Tibial artery (tissue), 4 donors: ENCODE measurements around the gene OR13J1.
"Not testable (repeated sequence)": the region's sequence is repeated elsewhere in the genome, so short reads cannot be mapped to it uniquely, and the experiment has no call there.

ENCODE experiments used
- DNase-seq, 2 donors: peaks; one replicate each; pipeline ENCODE4 v3.0.0-alpha.2; 2019
- H3K27ac ChIP-seq, 2 donors: fragments of 200-600 bp; sonication (generic) in 1 of 2; 1 replicate in 1 of 2; 2 replicates in 1 of 2; pipeline ENCODE4 v1.5.1; 2018 to 2019; ENCODE audit warnings: mild to moderate bottlenecking in 1 of 2
- H3K27me3 ChIP-seq, 2 donors: fragments of 200-600 bp; sonication (generic) in 1 of 2; one replicate each; pipeline versions ENCODE4 v1.5.1 to v1.6.0; 2016 to 2019
- H3K36me3 ChIP-seq, 3 donors: fragments of 200-600 bp; sonication (generic) in 2 of 3; one replicate each; pipeline ENCODE4 v1.5.1; 2016 to 2019; ENCODE audit warnings: mild to moderate bottlenecking in 2 of 3
- H3K4me1 ChIP-seq, 4 donors: fragments of 200-600 bp; sonication (generic) in 2 of 4; 1 replicate in 3 of 4; 2 replicates in 1 of 4; pipeline ENCODE4 v1.5.1; 2016 to 2019
- H3K4me3 ChIP-seq, 2 donors: fragments of 200-600 bp; sonication (generic) in 1 of 2; 1 replicate in 1 of 2; 2 replicates in 1 of 2; pipeline ENCODE4 v1.5.1; 2018 to 2019; ENCODE audit warnings: mild to moderate bottlenecking in 2 of 2
- H3K9me3 ChIP-seq, 3 donors: fragments of 200-600 bp; sonication (generic) in 1 of 3; one replicate each; pipeline ENCODE4 v1.5.1; 2016 to 2019
- intact Hi-C: fragments of 100-400 bp; cut with DNase I; formaldehyde crosslinking; loops from one replicate; pipeline ENCODE4 v1.15.0; 2023; ENCODE audit warnings: low total_unique reads
- TF ChIP-seq, protein P1 (sequence below), 2 experiments: fragments of 200-600 bp in 1 of 2; fragments of 450-650 bp in 1 of 2; IDR thresholded peaks; one replicate each; pipeline ENCODE4 v1.5.1; 2017 to 2019; ENCODE audit warnings: antibody characterized with exemption in 2 of 2, mild to moderate bottlenecking in 1 of 2, moderate library complexity in 1 of 2

OR13J1 gene

GRCh38 chr9:35899021-35899420 lies 28.8 kb upstream of the OR13J1 start:
- Histone ChIP-seq H3K4me3 (no peak overlapping the region), H3K27me3 (no peaks in the 10 kb centered on the region), H3K36me3 (no peaks in the 10 kb centered on the region), H3K27ac (no peak overlapping the region), H3K9me3 (no peaks in the 10 kb centered on the region), H3K4me1 (peaks cover 0 to 12% (median 11%) of the 10 kb centered on the region in 4 donors)
- no peak for DNase-seq
- TF ChIP-seq, protein P1, sequence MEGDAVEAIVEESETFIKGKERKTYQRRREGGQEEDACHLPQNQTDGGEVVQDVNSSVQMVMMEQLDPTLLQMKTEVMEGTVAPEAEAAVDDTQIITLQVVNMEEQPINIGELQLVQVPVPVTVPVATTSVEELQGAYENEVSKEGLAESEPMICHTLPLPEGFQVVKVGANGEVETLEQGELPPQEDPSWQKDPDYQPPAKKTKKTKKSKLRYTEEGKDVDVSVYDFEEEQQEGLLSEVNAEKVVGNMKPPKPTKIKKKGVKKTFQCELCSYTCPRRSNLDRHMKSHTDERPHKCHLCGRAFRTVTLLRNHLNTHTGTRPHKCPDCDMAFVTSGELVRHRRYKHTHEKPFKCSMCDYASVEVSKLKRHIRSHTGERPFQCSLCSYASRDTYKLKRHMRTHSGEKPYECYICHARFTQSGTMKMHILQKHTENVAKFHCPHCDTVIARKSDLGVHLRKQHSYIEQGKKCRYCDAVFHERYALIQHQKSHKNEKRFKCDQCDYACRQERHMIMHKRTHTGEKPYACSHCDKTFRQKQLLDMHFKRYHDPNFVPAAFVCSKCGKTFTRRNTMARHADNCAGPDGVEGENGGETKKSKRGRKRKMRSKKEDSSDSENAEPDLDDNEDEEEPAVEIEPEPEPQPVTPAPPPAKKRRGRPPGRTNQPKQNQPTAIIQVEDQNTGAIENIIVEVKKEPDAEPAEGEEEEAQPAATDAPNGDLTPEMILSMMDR (IDR thresholded peaks at IDR 0.05) = no peak
- intact Hi-C loops = loop anchor here (10.0 kb wide), 1 partner anchor 116 kb away; no protein-coding TSS in a partner anchor

DNA sequence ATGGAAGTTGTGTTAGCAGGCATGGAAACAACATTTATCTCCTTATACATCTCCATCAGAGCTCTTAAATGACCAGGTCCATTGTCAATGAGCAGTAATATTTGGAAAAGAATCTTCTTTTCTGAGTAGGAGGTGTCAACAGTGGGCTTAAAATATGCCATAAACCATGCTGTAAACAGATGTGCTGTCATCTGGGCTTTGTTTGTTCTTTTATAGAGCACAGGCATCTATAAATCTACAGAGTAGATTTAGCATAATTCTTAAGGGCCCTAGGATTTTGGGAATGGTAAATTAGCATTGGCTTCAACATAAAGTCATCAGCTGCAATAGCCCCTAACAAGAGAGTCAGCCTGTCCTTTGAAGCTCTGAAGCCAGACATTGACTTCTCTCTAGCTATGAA lies 28.1 kb upstream of the OR13J1 start:
- DNase-seq = no peak
- H3K4me1 ChIP-seq = peaks cover 0 to 5% (median 4%) of the 10 kb centered on the region in 4 donors
- H3K4me3 ChIP-seq = no peak overlapping the region
- intact Hi-C loops = loop anchor here (10.0 kb wide), 1 partner anchor 116 kb away; no protein-coding TSS in a partner anchor
- H3K9me3 ChIP-seq = no peaks in the 10 kb centered on the region
- TF ChIP-seq, protein P1 (IDR thresholded peaks at IDR 0.05) = no peak
- H3K36me3 ChIP-seq = no peaks in the 10 kb centered on the region
- no peak overlapping the region for H3K27ac ChIP-seq
- H3K27me3 ChIP-seq = no peaks in the 10 kb centered on the region

- H3K9me3 ChIP-seq, H3K4me3 ChIP-seq, H3K27ac ChIP-seq, H3K4me1 ChIP-seq, DNase-seq, H3K36me3 ChIP-seq, H3K27me3 ChIP-seq: not testable (repeated sequence)
- intact Hi-C loops = loop anchor here (10.0 kb wide), 1 partner anchor 117 kb away; no protein-coding TSS in a partner anchor
Measured at GRCh38 chr9:35897376-35898099, 27.3 kb upstream of the OR13J1 start.

DNA sequence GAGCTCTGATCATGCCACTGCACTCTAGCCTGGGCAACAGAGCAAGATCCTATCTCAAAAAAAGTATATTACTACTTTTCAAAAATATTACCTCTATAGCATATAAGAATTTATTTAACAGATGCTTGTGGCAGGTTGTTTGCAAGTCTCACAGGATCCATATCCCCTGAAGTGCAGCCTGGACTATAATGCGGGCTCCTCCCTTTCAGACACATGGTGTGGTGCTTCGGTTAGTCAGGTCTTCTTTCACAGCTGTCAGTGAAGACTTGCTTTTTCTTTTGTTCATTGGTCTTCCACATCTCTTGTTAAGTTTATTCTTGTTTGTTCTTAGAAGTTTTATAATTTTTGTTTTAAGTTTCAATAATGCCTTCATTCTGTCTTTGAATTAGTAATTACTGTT lies 26.4 kb upstream of the OR13J1 start:
- no peak for DNase-seq
- Histone ChIP-seq H3K27ac (no peak overlapping the region), H3K4me3 (no peak overlapping the region), H3K36me3 (no peaks in the 10 kb centered on the region), H3K27me3 (no peaks in the 10 kb centered on the region), H3K9me3 (no peaks in the 10 kb centered on the region), H3K4me1 (no peaks in the 10 kb centered on the region)
- intact Hi-C loops = loop anchor here (10.0 kb wide), 1 partner anchor 118 kb away; no protein-coding TSS in a partner anchor
- TF ChIP-seq, protein P1 (IDR thresholded peaks at IDR 0.05) = no peak

DNA sequence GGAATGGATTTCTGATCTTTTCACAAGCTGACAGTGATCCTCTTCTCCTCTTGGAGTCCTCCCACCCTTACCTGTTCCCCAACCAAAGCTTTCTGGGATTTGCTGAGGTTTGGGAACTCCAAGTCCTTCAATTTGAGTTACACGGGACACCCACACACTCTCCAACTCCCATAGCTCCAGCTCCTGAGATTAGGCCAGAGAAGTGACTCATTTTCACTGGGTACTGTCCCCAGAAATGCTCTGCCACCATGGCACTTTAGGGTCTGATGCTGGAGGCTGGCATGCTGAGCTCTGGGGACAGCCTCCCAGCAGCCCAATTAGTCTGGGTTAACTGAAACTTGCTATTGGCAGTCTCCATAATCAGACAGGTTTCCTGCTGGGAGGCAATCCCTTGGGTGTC lies 21.9 kb upstream of the OR13J1 start:
- no peaks in the 10 kb centered on the region for H3K36me3 ChIP-seq
- TF ChIP-seq, protein P1 (IDR thresholded peaks at IDR 0.05) = no peak
- no peaks in the 10 kb centered on the region for H3K4me1 ChIP-seq
- DNase-seq = no peak
- H3K9me3 ChIP-seq = no peaks in the 10 kb centered on the region
- intact Hi-C loops = loop anchor here (10.0 kb wide), 1 partner anchor 123 kb away; no protein-coding TSS in a partner anchor
- H3K27ac ChIP-seq = no peak overlapping the region
- H3K4me3 ChIP-seq = no peak overlapping the region
- no peaks in the 10 kb centered on the region for H3K27me3 ChIP-seq

- H3K9me3 ChIP-seq = no peaks in the 10 kb centered on the region
- H3K27ac ChIP-seq = no peak overlapping the region
- TF ChIP-seq, protein P1 (IDR thresholded peaks at IDR 0.05) = no peak
- intact Hi-C loops = loop anchor here (10.0 kb wide), 1 partner anchor 123 kb away; no protein-coding TSS in a partner anchor
- no peaks in the 10 kb centered on the region for H3K4me1 ChIP-seq
- no peaks in the 10 kb centered on the region for H3K27me3 ChIP-seq
- H3K36me3 ChIP-seq = no peaks in the 10 kb centered on the region
- no peak for DNase-seq
- no peak overlapping the region for H3K4me3 ChIP-seq
Measured at GRCh38 chr9:35891646-35892045, 21.4 kb upstream of the OR13J1 start.

DNA sequence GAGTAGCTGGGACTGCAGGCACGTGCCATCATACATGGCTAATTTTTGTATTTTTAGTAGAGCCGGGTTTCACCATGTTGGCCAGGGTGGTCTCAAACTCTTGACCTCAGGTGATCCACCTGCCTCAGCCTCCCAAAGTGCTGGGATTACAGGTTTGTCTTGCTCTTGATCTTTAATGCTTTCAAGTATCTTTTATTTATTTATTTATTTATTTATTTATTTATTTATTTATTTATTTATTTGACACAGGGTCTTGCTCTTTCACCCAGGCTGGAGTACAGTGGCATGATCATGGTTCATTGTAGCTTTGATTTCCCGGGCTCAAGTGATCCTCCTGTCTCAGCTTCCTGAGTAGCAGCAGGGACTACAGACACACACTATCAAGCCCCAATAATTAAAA lies 14.7 kb upstream of the OR13J1 start:
- not testable (repeated sequence) for H3K4me3 ChIP-seq, H3K36me3 ChIP-seq, H3K27ac ChIP-seq, H3K27me3 ChIP-seq, H3K9me3 ChIP-seq, H3K4me1 ChIP-seq, DNase-seq
- intact Hi-C loops = loop anchor here (5.0 kb wide), 1 partner anchor 93 kb away; the partner anchor contains the start of gene NPR2
